ENCODE results near the gene PDGFRB. TPM values are rescaled to one million over a fixed set of nuclear protein-coding genes. Genes with fewer than 3 reads are reported as not detected.
A peak's percentile ranks its signal among the peaks of the same experiment; 100 is the strongest.

The PDGFRB gene
- total RNA-seq, 1 donor from 2014 or later = 9.5 TPM

GRCh38 chr5:150131978-150132694 lies 23.5 kb downstream of the PDGFRB start:
- no peak for DNase-seq (ENCODE audit: low read depth in 2 of 2)

GRCh38 chr5:150131461-150131860 lies 24.2 kb downstream of the PDGFRB start:
- DNase-seq (ENCODE audit: low read depth in 2 of 2) = no peak

DNA sequence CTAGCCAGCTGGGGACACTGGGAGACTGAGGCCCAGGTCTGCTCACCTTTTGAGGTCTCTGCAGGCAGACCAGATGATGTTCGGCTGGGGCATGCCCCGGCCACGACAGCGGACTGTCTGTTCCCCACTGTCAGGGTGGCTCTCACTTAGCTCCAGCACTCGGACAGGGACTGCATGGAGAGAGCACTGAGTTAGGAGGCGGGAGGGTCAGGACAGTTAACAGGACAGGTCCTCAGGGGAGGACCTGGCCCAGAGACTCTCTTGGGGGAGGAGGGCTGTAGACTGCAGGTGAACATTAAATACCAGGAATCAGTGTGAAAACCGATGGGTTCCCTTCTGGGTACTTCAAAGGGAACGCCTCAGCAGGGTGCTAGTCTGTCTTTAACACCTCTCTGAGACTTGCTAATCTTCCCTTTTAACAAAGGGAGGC lies 25.1 kb downstream of the PDGFRB start:
- DNase-seq (ENCODE audit: low read depth in 2 of 2) = no peak

DNA sequence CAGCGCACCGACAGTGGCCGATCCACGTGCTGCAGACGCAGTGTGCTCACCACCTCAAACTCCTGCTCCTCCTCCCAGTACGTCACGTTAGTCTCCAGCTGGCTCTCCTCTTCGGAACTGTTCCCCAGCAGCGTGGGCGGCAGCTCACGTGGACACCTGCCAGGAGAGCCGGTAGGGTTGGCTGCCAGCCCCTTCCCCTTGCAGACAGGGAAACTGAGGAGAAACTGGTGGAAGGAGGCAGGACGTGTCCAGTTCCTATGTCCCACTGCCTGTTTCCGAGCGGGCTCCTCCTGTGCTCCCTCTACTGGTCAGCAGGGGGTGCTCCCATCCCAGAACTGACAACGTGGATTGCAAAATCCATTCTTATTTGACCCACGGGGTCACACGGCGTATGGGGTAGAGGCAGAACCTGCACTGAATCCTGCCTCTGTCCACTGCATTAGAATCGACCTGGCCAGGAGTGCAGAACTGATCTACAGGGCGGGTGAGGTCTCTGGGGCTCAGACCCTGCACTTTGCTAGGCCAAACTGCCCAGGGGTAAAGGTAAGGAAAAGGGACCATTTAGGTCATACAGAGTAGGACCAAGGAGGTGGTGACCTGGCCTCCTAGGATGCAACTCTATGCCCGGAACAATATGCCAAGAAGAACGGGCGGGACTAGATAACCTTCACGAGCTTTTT lies 25.7 kb downstream of the PDGFRB start:
- DNase-seq (ENCODE audit: low read depth in 2 of 2) = peak; percentile 71 to 85

- DNase-seq (ENCODE audit: low read depth in 2 of 2) = no peak
These were observed 26.2 kb downstream of the PDGFRB start for GRCh38 chr5:150129454-150129812.

- DNase-seq (ENCODE audit: low read depth in 2 of 2) = no peak
These were observed 28.8 kb downstream of the PDGFRB start for GRCh38 chr5:150126921-150127265.

DNA sequence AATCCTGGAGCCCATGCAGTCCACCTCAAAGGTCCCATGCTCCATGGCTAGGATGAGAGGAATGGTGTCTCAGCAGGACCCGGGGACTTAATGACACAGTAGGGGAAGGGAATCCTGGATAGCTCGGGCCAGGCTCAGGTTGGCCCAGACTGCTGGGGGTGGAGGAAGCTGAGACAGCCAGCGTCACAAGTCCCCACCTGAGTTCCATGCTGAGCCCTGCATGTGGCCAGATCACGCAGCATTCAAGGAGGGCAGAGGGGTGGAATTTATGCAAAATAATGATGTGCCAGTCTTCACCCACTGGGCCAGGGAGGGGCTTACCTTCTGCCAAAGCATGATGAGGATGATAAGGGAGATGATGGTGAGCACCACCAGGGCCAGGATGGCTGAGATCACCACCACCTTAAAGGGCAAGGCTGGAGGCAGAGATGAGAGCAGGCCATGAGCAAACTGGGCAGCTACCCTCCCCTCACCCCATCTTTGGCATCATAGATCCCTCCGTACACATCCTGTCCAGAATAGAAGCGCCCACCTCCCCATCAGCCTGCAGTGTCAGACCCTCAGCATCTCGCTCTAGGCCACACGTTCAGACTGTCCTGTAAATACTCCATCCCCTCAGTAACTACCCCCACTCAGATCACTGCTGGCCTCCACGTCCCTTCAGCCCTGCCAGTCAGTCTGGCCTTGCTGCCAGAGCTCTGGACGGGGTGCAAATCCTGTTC lies 29.3 kb downstream of the PDGFRB start:
- DNase-seq (ENCODE audit: low read depth in 2 of 2) = no peak

DNA sequence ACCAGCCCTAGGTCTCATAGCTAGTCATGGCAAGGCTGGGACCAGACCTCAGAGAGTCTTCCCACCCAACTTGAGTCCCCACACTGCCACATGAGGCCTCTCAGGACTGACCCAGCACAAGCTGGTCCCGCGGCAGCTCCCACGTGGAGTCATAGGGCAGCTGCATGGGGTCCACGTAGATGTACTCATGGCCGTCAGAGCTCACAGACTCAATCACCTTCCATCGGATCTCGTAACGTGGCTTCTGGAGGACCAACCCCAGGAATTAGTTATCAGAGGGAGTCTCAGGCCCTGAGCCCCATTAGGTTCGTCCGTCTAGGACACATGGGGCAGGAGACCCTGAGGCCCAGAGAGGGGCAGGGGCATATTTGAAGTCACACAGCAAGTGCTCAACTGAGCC lies 30.3 kb downstream of the PDGFRB start:
- no peak for DNase-seq (ENCODE audit: low read depth in 2 of 2)

DNA sequence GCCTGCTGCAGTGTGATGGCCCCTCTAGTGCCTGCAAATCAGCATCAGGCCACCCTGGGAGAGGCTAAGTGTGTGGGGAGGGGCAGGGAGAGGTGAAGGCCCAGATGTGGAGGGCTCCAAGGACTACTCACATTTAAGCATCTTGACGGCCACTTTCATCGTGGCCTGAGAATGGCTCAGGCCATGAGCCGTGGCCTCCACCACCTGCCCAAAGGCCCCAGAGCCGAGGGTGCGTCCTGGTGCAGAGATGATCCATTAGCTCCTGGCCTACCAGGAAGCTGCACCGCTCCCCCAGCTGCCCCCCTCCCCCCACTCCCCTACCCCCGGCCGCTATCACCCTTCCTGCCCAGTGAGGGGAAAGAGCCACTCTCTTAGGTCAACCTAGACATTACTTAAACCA lies 31.0 kb downstream of the PDGFRB start:
- no peak for DNase-seq (ENCODE audit: low read depth in 2 of 2)

DNA sequence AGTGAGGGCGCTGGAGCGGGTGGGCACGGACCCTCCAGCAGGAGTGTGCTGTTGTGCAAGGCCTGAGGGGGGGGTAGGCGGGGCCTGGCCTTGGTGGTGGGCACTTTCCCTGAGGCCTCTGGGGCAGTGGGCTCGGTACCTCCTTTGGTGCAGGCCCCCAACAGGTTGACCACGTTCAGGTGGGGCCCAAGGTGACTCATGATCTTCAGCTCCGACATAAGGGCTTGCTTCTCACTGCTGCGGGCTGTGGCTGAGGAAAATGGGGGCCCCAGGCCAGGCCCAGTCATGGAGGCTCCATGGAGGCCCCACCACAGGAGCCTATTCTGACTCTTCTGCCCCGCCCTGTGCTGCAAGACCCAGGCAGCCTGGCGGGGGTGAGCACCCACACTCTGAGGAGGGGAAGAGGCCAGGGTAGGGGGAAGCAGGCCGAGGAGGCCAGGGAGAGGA lies 31.5 kb downstream of the PDGFRB start:
- DNase-seq (ENCODE audit: low read depth in 2 of 2) = no peak

DNA sequence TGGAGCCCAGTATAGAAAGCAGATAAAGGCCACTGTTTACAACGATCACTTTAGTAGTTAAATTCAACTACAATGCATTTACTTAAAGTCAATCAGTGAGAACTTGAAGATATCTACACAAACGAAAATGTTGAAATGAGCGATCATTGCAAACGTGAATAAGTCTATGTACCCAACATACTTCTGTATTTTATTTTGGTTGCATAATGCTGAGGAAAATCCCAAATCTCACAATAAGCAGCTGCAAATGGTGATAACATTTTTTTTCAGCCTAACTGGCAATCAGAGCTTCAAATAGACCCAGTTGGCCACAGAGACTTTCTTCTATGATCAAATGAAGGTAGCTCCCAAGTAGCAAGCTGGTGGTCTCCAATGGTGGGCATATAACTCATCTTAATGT lies 32.1 kb downstream of the PDGFRB start:
- no peak for DNase-seq (ENCODE audit: low read depth in 2 of 2)

- DNase-seq (ENCODE audit: low read depth in 2 of 2) = no peak
These were observed 32.8 kb downstream of the PDGFRB start for GRCh38 chr5:150122536-150123481.

DNA sequence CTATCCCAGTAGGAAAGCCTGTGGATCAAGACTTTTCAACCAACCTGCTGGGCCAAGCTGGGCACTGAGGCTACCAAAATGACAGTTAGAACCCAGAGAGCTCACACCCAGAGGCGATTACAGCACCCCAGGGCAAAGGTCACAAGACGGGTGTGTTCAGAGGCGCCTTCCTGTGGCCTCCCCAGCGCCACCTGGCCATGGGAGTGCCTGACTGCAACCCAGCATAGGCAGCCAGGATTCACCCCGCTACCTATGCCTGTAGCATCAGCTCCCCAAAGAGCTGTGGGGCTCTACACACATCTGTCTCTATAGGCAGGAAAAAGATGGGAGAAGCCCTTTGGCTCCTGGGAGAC lies 33.5 kb downstream of the PDGFRB start:
- peak in 1 of 2 donors; percentile 19 for DNase-seq (ENCODE audit: low read depth in 2 of 2)

DNA sequence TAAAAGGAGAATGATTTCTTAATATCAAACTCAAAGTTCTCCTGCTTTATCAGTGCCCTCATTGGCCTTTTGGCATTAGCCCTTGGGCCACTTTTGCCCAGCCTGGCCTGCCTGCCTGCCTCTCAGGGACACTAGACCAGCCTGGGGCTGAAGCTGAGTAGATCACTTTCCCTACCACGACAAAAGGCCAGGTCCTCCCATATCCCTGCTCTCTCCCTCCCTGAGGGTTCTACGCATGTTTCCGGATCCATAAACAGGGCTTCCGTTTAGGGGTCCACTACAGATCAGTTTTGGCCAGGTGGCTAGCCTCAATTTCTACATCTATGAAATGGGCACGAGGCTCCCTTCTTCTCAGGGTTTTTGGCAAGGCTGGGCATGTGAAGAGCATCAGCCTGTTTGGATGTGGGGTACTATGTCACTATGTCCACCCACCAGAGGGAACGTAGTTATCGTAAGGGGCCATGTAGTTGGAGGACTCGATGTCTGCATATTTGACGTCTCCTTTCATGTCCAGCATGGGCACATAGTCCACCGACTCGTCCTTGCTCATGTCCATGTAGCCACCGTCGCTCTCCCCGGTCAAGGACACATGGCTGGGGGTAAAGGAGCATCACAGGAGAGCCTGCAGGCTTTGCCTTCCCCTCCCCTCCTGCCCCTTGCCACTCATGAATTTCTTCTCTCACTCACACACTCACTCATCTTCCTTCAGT lies 34.0 kb downstream of the PDGFRB start:
- no peak for DNase-seq (ENCODE audit: low read depth in 2 of 2)

DNA sequence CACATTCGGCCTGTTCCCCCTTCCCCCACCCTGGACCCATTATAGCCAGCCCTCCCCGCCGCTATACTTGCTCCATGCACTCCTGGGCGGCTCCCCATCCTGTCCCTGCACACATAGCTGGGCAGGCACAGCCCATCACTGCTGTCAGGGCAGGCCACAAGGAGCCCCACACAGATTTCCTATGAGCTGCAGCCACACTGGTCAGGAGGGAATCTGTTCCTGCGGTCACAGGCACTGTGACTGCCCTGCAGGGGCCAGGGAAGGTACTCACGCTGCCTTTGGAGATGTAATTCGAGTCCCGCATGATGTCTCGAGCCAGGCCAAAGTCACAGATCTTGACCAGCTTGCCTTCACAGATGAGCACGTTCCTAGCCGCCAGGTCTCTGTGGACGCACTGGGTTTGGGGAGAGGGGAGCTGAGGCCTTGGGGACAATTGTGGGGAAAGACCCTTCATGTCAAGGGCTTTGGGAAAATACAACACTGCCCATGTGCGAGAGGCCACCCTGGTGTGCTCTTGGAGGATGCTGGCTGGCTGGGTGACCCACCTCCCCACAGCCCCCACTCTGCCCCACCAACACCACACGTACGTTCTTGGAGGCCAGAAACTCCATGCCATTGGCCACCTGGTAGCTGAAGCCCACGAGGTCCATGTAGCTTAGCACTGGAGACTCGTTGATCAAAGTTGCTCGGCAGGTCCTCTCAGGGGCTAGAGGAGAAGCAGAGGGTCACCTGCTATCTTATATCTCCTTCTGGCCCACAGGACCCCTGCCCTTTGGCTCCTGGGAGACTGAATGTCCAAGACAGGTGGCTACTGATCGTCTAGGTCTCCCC lies 34.8 kb downstream of the PDGFRB start:
- DNase-seq (ENCODE audit: low read depth in 2 of 2) = no peak

DNA sequence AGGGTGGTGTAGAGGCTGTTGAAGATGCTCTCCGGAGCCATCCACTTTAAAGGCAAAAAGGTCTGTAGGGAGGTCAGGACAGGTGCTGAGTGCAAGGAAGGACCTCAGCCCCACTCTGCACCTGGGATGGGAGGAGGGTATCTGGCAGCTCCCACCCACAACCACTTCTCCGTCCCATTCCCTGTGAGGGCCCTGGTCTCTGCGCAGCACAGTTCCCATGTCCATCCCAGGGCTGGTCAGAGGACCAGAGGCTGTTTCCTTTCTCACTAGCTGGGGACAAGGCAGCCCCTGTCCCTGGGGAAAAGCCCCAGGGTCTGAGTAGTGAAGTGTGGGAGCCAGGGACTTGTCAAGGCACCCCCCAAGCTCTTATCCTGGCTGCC lies 35.6 kb downstream of the PDGFRB start:
- DNase-seq (ENCODE audit: low read depth in 2 of 2) = no peak

DNA sequence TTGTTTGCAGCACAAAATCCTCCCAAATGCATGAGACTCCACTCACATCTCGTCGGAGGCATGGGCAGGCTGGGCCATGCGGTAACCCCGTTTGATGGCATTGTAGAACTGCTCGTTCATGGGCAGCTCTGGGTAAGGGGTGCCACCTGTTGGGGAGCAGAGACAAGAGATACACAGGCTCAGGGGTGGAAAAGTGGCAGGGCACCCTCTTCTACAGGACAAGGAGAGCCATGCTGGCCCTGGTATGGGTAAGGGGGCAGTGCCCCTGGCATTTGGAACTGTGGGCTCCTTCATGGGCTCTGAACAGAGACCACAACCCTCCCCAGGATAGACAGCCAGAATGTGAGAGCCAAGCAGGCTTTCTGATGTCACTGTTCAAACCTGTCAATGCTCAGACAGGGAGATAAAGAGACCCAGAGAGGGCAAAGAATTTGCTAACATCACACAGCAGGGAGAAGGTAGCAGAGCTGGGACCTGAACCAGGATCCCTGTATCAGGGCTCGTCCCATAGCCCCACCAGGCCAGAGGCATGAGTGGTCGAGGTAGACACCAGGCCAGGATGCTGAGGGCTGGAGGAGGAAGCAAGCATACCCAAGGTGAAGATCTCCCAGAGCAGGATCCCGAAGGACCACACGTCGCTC lies 36.1 kb downstream of the PDGFRB start:
- no peak for DNase-seq (ENCODE audit: low read depth in 2 of 2)

DNA sequence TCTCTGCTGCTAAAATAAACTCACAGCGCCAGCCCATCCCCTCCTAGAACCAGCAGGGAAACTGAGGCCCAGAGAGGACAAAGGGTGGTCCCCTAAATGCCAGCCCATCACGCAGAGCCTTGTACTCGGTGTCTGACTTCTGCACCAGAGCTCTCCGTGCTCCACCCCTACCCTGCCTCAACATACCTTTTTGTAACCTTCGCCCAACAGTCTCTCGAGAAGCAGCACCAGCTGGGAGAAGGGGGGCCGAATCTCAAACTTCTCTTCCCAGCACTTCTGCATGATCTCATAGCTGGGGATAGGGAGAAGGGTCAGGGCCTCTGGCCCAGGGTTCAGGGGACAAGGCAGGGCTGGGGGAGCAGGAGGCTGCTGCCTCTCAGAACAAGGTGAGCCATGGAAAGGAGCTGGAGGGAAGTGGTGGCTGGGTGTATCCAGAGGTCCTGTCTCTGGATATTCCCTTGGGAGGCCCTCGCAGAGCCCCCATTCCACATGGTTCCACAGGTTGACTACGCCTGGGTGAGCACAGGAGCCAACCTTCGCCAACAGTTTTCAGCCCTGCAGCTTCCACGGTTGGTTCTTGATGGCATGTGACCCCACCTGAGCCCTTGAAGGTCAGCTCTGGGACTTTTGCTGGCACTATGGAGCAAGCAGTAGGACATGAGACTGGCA lies 37.0 kb downstream of the PDGFRB start:
- DNase-seq (ENCODE audit: low read depth in 2 of 2) = no peak

GRCh38 chr5:150117945-150118560 lies 37.6 kb downstream of the PDGFRB start:
- DNase-seq (ENCODE audit: low read depth in 2 of 2) = no peak

Data from lung microvascular endothelial cell (primary cell).